ENCODE data around the gene VGLL4.

- TF ChIP-seq CTCF (IDR thresholded peaks at IDR 0.05) (no peak), POLR2A (IDR thresholded peaks at IDR 0.05) (no peak)
Observed at GRCh38 chr3:11553436-11554235, 90.1 kb downstream of the VGLL4 start.
